ENCODE results near the gene CALD1.

GRCh38 chr7:134842062-134842461, 62.6 kb downstream of the CALD1 start:
- no peak for TF ChIP-seq CTCF (IDR thresholded peaks at IDR 0.05)
- TF ChIP-seq EZH2 (IDR thresholded peaks at IDR 0.05), result no peak
- no peak for TF ChIP-seq EZH2phosphoT487 (IDR thresholded peaks at IDR 0.05)

All from neural progenitor cell (in vitro differentiated cells).